Aorta (tissue), 5 donors: ENCODE measurements around the gene RGCC. TPM values are rescaled to one million over a fixed set of nuclear protein-coding genes. Genes with fewer than 3 reads are reported as not detected.
"Not testable (repeated sequence)": the region's sequence is repeated elsewhere in the genome, so short reads cannot be mapped to it uniquely, and the experiment has no call there.

ENCODE experiments used
- ATAC-seq: fragments of 200-7000 bp; cut with Tn5 transposase; one replicate; pipeline ENCODE4 v1.9.1; 2022; ENCODE audit warnings: moderate library complexity; ENCODE audit not compliant: low FRiP score
- DNase-seq, 2 donors: peaks; one replicate each; pipeline ENCODE4 v3.0.0-alpha.2; 2020
- H3K27ac ChIP-seq, 2 donors: one replicate each; pipeline ENCODE4 v1.5.1; 2013; ENCODE audit warnings: low read length in 2 of 2, mild to moderate bottlenecking in 2 of 2, moderate library complexity in 2 of 2, control low read depth in 1 of 2, inconsistent platforms in 1 of 2, low read depth in 1 of 2
- H3K27me3 ChIP-seq, 2 donors: one replicate each; pipeline ENCODE4 v1.6.1; 2013; ENCODE audit warnings: control low read depth in 1 of 2, low read length in 1 of 2, mild to moderate bottlenecking in 1 of 2, moderate library complexity in 1 of 2; ENCODE audit not compliant: insufficient read depth in 2 of 2, control insufficient read depth in 1 of 2
- H3K36me3 ChIP-seq, 2 donors: one replicate each; pipeline ENCODE4 v1.6.1; 2013; ENCODE audit warnings: control low read depth in 1 of 2, low read length in 1 of 2, mild to moderate bottlenecking in 1 of 2; ENCODE audit not compliant: insufficient read depth in 2 of 2, control insufficient read depth in 1 of 2
- H3K4me1 ChIP-seq, 2 donors: one replicate each; pipeline ENCODE4 v1.6.1; 2013; ENCODE audit warnings: low read length in 2 of 2, control low read depth in 1 of 2, mild to moderate bottlenecking in 1 of 2, moderate library complexity in 1 of 2; ENCODE audit not compliant: insufficient read depth in 2 of 2, control insufficient read depth in 1 of 2
- H3K4me3 ChIP-seq, 2 donors: one replicate each; pipeline ENCODE4 v1.5.1; 2013; ENCODE audit warnings: low read length in 2 of 2, control low read depth in 1 of 2, mild to moderate bottlenecking in 1 of 2
- H3K9me3 ChIP-seq: one replicate; pipeline ENCODE4 v1.6.1; 2013; ENCODE audit warnings: mild to moderate bottlenecking, low read length; ENCODE audit not compliant: control insufficient read depth
- WGBS, 2 donors: extraction: QIAGEN DNeasy Blood & Tissue Kit; methylation state at CpG; one replicate each; pipeline ENCODE4 v1.1.7; 2013; 5-methylcytosine and 5-hydroxymethylcytosine counted together
- intact Hi-C, 2 donors: fragments of 100-400 bp; cut with DNase I; formaldehyde crosslinking; loops; one replicate each; pipeline versions ENCODE4 v1.14.2 to v1.15.0; 2022
- polyA plus RNA-seq, 2 donors: library from polyadenylated mRNA; stranded (reverse); fragments of 200-250 nt; gene quantifications; one replicate each; pipeline ENCODE4 v1.2.3, GENCODE V29; 2013
- total RNA-seq, 2 donors: library from RNA; stranded (reverse); fragmentation: NEBNext Ultra II Directional; extraction: Animal tissue kit (Norgen Biotek cat#: 25700); gene quantifications; one replicate each; pipeline ENCODE4 v1.2.1, GENCODE V29; 2021
- donor health status: healthy with polysubstance abuse.
- donor health status: Bipolar disorder and iron deficiency.
- donor health status: DM: no; HTN: no; CAD: no.
- donor health status: DM: no; HTN: no; CAD: no.
- donor health status: DM: yes; HTN: yes; CAD: no.

Gene RGCC
- total and polyA plus RNA-seq, 4 donors, result 10.3 to 66.2 (median 22.7) TPM

DNA sequence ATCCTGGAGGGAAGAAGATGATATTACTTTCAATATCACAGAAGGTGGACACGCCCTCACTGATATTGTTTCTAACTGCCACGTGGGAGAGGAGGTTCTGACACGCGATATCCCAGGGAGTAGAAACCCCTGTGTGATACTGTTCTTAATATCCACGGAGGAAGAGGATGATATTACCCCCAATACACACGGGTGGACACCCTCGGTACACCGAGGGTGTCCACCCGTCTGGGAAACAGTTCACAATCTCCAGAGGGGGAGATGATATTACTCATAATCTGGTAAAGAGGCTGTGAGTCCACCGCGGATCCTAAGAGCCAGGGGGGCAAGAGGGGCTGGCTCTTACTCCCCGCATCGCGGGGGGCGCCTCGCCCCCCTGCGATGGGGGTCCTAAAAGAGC lies 29.7 kb upstream of the RGCC start:
- H3K36me3 ChIP-seq, result no peaks in the 10 kb centered on the region
- H3K27ac ChIP-seq, result no peak overlapping the region
- no peaks in the 10 kb centered on the region for H3K9me3 ChIP-seq
- DNase-seq, result no peak
- H3K4me1 ChIP-seq, result no peaks in the 10 kb centered on the region
- intact Hi-C loops, result no loop called here
- no peak overlapping the region for H3K4me3 ChIP-seq
- ATAC-seq, result no peak
- no peaks in the 10 kb centered on the region for H3K27me3 ChIP-seq
- 36 to 45% methylated on average over 11 to 16 of the region's 17 CpGs for WGBS, 2 donors

DNA sequence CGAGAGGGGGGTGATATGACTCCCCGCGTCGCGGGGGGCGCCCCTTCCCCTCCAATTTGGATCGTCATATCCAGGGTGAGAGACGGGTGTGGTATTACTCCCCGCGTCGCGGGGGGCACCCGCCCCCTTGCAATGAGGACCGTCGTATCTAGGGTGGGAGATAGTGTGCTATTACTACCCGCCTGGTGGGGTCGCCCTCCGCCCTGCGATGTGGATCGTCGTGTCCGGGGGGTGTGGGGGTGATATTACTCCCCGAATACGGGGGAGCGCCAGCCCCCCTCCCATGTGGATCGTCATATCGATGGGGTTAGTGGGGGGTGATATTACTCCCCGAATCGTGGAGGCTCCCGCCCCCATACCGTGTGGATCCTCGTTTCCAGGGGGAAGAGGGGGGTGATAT lies 29.2 kb upstream of the RGCC start:
- no peaks in the 10 kb centered on the region for H3K36me3 ChIP-seq
- DNase-seq, result no peak
- ATAC-seq, result peak; percentile 56
- 7 to 12% methylated on average over 32 of the region's 32 CpGs for WGBS, 2 donors
- no peak overlapping the region for H3K27ac ChIP-seq
- H3K4me3 ChIP-seq, result no peak overlapping the region
- intact Hi-C loops, result no loop called here
- no peaks in the 10 kb centered on the region for H3K4me1 ChIP-seq
- H3K27me3 ChIP-seq, result no peaks in the 10 kb centered on the region
- H3K9me3 ChIP-seq, result no peaks in the 10 kb centered on the region

DNA sequence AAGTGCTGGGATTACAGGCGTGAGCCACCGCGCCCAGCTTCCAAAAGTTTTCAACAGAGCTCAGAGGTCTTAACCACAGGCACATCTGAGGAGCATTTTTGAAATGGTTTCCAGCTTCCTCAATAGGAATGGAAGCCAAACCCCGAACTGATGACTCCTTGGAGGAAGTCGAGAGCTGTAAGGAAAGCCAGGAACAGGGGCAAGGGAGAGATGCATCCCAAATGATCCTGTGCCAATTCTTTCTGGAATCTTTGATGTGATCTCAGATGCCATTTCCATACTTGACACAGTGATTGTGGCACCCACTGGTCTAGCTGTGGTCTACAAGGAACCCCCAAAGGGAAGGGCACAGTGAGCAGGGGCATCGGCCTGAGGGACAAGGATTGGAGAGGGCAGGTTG lies 23.3 kb upstream of the RGCC start:
- H3K27me3 ChIP-seq, H3K9me3 ChIP-seq, DNase-seq, H3K4me1 ChIP-seq, intact Hi-C loops, H3K4me3 ChIP-seq, ATAC-seq, H3K36me3 ChIP-seq, H3K27ac ChIP-seq: not testable (repeated sequence)
- WGBS, 2 donors, result 79 to 83% methylated on average over 6 of the region's 6 CpGs

DNA sequence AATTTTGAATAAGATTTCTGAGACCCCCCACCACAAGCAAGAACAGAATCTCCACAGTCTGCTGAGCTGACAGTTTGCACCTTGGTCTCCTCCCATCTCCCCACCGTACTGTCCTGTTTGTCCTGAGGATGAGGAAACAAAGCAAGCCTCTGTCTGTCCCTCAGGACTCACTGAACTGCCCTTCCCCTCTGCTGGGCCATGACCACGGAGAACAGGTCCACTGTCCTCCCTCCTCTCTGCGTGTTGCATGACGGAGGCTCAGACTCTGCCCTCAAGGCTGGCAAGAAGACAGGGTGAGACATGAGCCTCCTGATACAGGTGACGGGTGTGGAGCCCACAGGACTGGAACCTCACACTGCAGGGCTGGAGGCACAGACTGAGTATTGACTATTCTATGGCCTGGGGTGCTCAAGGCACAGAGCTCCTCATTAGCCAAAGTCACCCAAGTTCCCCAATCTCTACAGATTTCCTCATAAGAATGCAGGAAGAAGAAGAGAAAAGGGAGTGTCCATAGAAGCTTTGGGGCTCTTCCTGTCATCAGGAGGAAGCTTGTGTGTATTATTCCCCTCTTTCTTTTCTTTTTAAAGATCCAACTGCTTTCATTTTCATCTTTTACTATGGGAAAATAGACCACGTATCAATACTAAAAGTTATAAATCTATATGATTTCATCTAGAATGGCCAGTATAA lies 22.4 kb upstream of the RGCC start:
- Histone ChIP-seq H3K4me1 (no peaks in the 10 kb centered on the region), H3K36me3 (no peaks in the 10 kb centered on the region), H3K27me3 (no peaks in the 10 kb centered on the region), H3K9me3 (no peaks in the 10 kb centered on the region), H3K4me3 (no peak overlapping the region), H3K27ac (no peak overlapping the region)
- intact Hi-C loops, result no loop called here
- no peak for ATAC-seq
- 80 to 84% methylated on average over 6 of the region's 6 CpGs for WGBS, 2 donors
- no peak for DNase-seq

DNA sequence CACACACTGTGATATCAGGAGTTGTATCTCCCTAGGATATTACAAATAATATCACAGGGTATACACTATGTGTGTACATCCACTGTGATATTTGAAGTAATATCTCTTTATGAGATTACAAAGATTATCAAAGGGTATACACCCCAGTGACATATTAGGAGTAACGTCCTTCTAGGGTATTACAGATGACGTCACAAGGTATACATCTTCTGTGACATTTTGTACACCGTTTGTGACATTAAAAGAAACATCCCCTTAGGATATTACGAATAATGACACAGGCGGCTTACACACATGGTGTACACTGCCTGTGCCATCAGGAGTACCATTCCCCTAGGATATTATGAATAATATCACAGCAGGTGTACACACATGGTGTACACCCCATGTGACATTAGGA lies 13.4 kb upstream of the RGCC start:
- Histone ChIP-seq H3K27me3 (no peaks in the 10 kb centered on the region), H3K27ac (no peak overlapping the region), H3K4me3 (no peak overlapping the region), H3K4me1 (no peaks in the 10 kb centered on the region), H3K36me3 (no peaks in the 10 kb centered on the region), H3K9me3 (no peaks in the 10 kb centered on the region)
- 83 to 87% methylated on average over 5 of the region's 5 CpGs for WGBS, 2 donors
- DNase-seq, result no peak
- ATAC-seq, result no peak
- intact Hi-C loops, result no loop called here

DNA sequence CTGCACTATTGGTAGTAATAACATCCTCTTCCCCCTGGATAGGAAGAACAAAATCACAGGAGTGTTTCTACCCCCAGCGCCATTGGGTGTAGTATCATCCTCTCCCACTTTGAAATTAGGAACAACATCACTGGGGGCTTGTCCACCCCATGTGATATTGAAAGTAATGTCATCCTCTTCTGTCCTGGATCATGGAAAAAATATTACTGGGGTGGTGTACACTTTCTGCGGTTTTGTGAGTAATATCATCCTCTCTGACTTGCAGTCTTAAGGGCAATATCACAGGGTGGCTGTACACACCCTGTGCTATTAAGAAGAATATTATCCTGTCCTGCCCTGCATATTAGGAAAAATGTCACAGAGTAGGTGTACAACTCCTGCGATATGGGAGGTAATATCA lies 4.9 kb upstream of the RGCC start:
- no peaks in the 10 kb centered on the region for H3K27me3 ChIP-seq
- WGBS, 2 donors, result 79 to 81% methylated on average over 3 of the region's 3 CpGs
- no peaks in the 10 kb centered on the region for H3K4me1 ChIP-seq
- ATAC-seq (no peak), DNase-seq (no peak)
- H3K36me3 ChIP-seq, result no peaks in the 10 kb centered on the region
- no peak overlapping the region for H3K27ac ChIP-seq
- no peaks in the 10 kb centered on the region for H3K9me3 ChIP-seq
- no peak overlapping the region for H3K4me3 ChIP-seq
- intact Hi-C loops, result no loop called here

DNA sequence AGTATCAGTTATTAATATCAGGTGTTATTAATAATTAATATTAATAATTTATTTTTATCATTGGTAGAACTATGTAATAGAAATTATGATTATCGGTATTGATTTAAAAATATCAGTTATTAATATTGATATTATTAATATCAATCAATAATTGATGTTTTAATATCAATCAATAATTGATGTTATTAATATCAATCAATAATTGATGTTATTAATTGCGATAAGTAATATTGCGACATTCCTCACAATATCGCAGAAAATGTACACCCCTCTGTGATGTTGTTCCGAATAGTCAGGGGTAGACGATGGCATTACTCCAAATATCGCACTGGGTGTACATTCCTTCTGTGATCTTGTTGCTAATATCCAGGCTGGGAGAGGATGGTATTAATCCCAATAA lies 3.7 kb upstream of the RGCC start:
- H3K27me3 ChIP-seq, result no peaks in the 10 kb centered on the region
- DNase-seq (no peak), ATAC-seq (no peak)
- intact Hi-C loops, result no loop called here
- H3K4me1 ChIP-seq, result no peaks in the 10 kb centered on the region
- H3K36me3 ChIP-seq, result no peaks in the 10 kb centered on the region
- no peaks in the 10 kb centered on the region for H3K9me3 ChIP-seq
- no peak overlapping the region for H3K27ac ChIP-seq
- 87 to 90% methylated on average over 7 of the region's 7 CpGs for WGBS, 2 donors
- no peak overlapping the region for H3K4me3 ChIP-seq

DNA sequence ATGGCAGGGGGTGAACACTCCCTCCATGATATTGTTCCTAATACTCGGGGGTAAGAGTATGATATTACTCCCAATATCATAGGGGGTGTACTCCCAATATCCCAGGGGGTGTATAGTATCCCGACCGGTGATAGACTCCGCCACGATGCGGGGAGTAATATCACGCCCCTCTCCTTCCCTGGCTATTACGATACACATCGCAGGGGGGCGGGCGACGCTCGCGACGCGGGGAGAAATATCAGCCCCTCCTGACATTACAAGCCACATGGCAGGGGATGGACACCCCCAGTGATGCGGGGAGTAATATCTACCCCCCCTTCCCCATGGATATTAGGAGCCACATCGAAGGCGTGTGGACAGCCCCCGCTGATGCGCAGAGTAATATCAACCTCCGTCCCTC lies 3.2 kb upstream of the RGCC start:
- no peaks in the 10 kb centered on the region for H3K4me1 ChIP-seq
- no peak overlapping the region for H3K4me3 ChIP-seq
- DNase-seq, result no peak
- no peaks in the 10 kb centered on the region for H3K27me3 ChIP-seq
- H3K9me3 ChIP-seq, result no peaks in the 10 kb centered on the region
- intact Hi-C loops, result no loop called here
- no peak overlapping the region for H3K27ac ChIP-seq
- WGBS, 2 donors, result 92 to 95% methylated on average over 22 of the region's 22 CpGs
- no peaks in the 10 kb centered on the region for H3K36me3 ChIP-seq
- ATAC-seq, result no peak

DNA sequence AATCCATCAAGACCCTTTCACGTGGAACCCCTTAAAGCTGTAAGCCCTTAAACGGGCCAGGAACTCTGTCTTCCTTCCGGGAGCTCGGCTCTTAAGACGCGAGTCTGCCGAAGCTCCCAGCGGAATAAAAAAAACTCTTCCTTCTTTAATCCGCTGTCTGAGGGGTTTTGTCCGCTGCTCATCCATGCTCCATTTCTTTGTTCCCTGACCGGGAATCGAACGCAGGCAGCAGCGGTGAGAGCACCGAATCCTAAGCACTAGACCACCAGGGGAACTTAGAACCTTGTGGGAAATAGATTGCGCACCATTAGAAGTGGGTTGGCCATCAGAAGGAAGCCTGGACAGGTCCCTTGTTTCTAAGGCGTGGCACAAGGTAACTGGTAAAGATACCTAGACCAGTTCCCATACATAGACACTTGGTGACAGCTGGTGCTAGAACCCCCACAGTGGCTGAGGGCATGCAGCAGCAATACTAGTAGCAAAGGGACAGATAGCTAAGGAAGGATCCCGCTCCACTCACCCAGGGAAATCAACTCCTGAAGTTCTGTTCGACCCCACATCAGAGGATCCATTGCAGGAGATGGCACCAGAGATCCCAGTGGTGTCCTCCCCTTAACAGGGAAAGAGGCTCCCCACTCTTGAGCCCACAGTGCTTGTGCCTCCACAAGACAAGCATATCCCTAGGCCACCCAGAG lies 1.5 kb upstream of the RGCC start:
- DNase-seq, result no peak
- Histone ChIP-seq H3K4me1 (peaks cover 0 to 2% of the 10 kb centered on the region in 2 donors), H3K9me3 (no peaks in the 10 kb centered on the region), H3K27ac (no peak overlapping the region), H3K36me3 (no peaks in the 10 kb centered on the region), H3K27me3 (no peaks in the 10 kb centered on the region), H3K4me3 (no peak overlapping the region)
- intact Hi-C loops, result loop anchor here in 1 of 2 donors (5.0 kb wide), 1 partner anchor 196 kb away; no protein-coding TSS in a partner anchor
- no peak for ATAC-seq
- WGBS, 2 donors, result 56 to 58% methylated on average over 19 of the region's 19 CpGs
